AG04450 (cell line): ENCODE data around the gene USP7. TPM values are rescaled to one million over a fixed set of nuclear protein-coding genes. Genes with fewer than 3 reads are reported as not detected.

Source experiments
- CTCF ChIA-PET: fragments of 300-600, 350-600 bp; formaldehyde crosslinking; extraction: SDS; loops from one replicate; lab custom pipeline; 2022; ENCODE audit warnings: antibody characterized with exemption, inconsistent platforms; lab: Charles Lee
- POLR2A ChIA-PET: fragments of 350-600 bp; formaldehyde crosslinking; extraction: SDS; loops from one replicate; lab custom pipeline; 2021; ENCODE audit warnings: antibody characterized with exemption, inconsistent platforms; lab: Yijun Ruan, JAX
- DNase-seq: peaks from one replicate; pipeline ENCODE4 v3.0.0-alpha.2; 2011; ENCODE audit warnings: low read depth, low spot score
- H3K27ac ChIP-seq: one replicate; pipeline ENCODE4 v1.5.1; 2012; ENCODE audit warnings: low read depth, low read length, control low read depth
- H3K27me3 ChIP-seq: one replicate; pipeline ENCODE4 v1.6.0; 2012; ENCODE audit warnings: low read length; ENCODE audit not compliant: control insufficient read depth, insufficient read depth
- H3K4me3 ChIP-seq: 2 replicates; pipeline ENCODE4 v1.5.1; 2011; ENCODE audit warnings: mild to moderate bottlenecking, low read depth, low read length, control low read depth
- H3K9me3 ChIP-seq: 2 replicates; pipeline ENCODE4 v1.5.1; 2012; ENCODE audit warnings: low read length; ENCODE audit not compliant: control insufficient read depth, insufficient read depth
- CTCF ChIP-seq: IDR thresholded peaks from 2 replicates; pipeline ENCODE4 v1.5.1; 2011; ENCODE audit warnings: low read depth, low read length, control low read depth, inconsistent platforms
- polyA plus RNA-seq: library from polyadenylated mRNA; depleted of rRNA; stranded (reverse); fragments of >200 nt; gene quantifications from 2 replicates; pipeline ENCODE4 v1.2.3, GENCODE V29; 2011

The USP7 gene
- polyA plus RNA-seq, 1 experiment, result 26.9 TPM

GRCh38 chr16:9003322-9003721 lies 39.6 kb upstream of the USP7 start:
- H3K9me3 ChIP-seq, result no peaks in the 10 kb centered on the region
- ChIA-PET CTCF (interaction anchor here (0.7 to 1.2 kb wide), 3 partner anchors 10 to 123 kb away, joined by 3 to 5 read pairs (median 4); no protein-coding TSS in a partner anchor), POLR2A (no interaction called here)
- no peak overlapping the region for H3K27ac ChIP-seq
- DNase-seq, result no peak
- no peak overlapping the region for H3K4me3 ChIP-seq
- TF ChIP-seq CTCF, result no peak
- H3K27me3 ChIP-seq, result no peaks in the 10 kb centered on the region

- POLR2A ChIA-PET, result interaction anchor here (1.2 kb wide), 1 partner anchor 89 kb away, joined by 9 read pairs; the partner anchor contains the start of gene HAPSTR1
- Histone ChIP-seq H3K27ac (no peak overlapping the region), H3K27me3 (no peaks in the 10 kb centered on the region), H3K4me3 (no peak overlapping the region), H3K9me3 (no peaks in the 10 kb centered on the region)
- no peak for DNase-seq
- CTCF ChIA-PET, result no interaction called here
- TF ChIP-seq CTCF, result no peak
Measured at GRCh38 chr16:9002042-9002441, 38.3 kb upstream of the USP7 start.

- ChIA-PET CTCF (interaction anchor here (0.7 kb wide), 1 partner anchor 9 kb away, joined by 3 read pairs; no protein-coding TSS in a partner anchor), POLR2A (no interaction called here)
- Histone ChIP-seq H3K9me3 (no peaks in the 10 kb centered on the region), H3K27ac (no peak overlapping the region), H3K4me3 (no peak overlapping the region), H3K27me3 (no peaks in the 10 kb centered on the region)
- no peak for TF ChIP-seq CTCF
- DNase-seq, result no peak
Measured at GRCh38 chr16:9000664-9001063, 37.0 kb upstream of the USP7 start.

GRCh38 chr16:8999800-9000199 lies 36.1 kb upstream of the USP7 start:
- DNase-seq, result no peak
- TF ChIP-seq CTCF, result no peak
- no peaks in the 10 kb centered on the region for H3K27me3 ChIP-seq
- no peak overlapping the region for H3K4me3 ChIP-seq
- no peaks in the 10 kb centered on the region; the same call in 1 of the 2 replicates for H3K9me3 ChIP-seq
- no peak overlapping the region for H3K27ac ChIP-seq
- CTCF ChIA-PET, result interaction anchor here (0.6 to 4.7 kb wide), 3 partner anchors 9 to 1669 kb away, joined by 4 to 43 read pairs (median 7); no protein-coding TSS in a partner anchor
- POLR2A ChIA-PET, result interaction anchor here (0.9 kb wide), 1 partner anchor 9 kb away, joined by 3 read pairs; no protein-coding TSS in a partner anchor

GRCh38 chr16:8998108-8998507 lies 34.4 kb upstream of the USP7 start:
- POLR2A ChIA-PET, result interaction anchor here (0.9 kb wide), 1 partner anchor 25 kb away, joined by 3 read pairs; no protein-coding TSS in a partner anchor
- CTCF ChIA-PET, result interaction anchor here (4.7 kb wide), 1 partner anchor 11 kb away, joined by 43 read pairs; no protein-coding TSS in a partner anchor
- H3K4me3 ChIP-seq, result no peak overlapping the region

More at GRCh38 chr16:8998108-8998507, 34.4 kb upstream of the USP7 start:
- H3K27me3 ChIP-seq, result no peaks in the 10 kb centered on the region
- no peaks in the 10 kb centered on the region; the same call in 1 of the 2 replicates for H3K9me3 ChIP-seq
- H3K27ac ChIP-seq, result no peak overlapping the region
- DNase-seq, result peak; percentile 20
- TF ChIP-seq CTCF, result no peak
